ENCODE data around the gene LTBP3.
A peak's percentile ranks its signal among the peaks of the same experiment; 100 is the strongest.

LTBP3 gene

DNA sequence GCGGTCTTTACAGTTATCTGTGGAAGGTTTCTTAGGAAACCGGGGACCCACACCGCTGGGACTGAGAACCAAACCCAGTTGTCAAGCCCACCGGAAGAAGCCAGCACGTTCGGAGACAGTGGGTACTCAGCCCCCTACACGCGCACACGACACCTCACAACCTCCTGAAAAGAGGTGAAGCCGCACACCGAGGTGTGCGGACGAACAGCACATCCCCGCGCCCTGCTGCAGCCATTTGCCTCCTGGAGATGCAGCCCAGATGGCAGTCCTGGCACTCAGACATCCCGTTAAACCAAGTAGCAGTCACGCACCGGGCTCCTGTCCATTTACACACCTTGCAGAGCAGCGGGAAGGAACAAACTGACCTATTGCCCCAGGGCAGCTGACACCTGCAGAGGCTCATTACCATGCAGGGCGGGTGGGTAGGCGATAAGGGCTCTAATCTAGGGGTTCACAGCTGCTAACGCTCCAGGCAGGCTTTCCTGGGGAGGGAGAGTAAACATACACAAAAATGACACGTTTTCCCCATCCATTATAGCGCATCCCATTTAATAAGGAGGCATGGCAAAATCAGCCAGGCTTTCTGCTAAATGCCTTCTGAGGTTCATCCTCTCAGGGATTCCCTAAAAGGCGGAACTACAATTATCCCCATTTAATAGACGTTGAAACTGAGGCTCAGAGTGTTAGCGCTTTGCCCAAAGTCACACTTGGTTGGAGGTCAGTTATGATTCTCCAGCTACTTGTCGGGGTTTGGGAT lies 16.8 kb upstream of the LTBP3 start:
- H3K4me1 ChIP-seq (ENCODE audit: insufficient read depth, insufficient read length), result peaks cover 41% of the 10 kb centered on the region
- TF ChIP-seq YY1 (IDR thresholded peaks at IDR 0.05; ENCODE audit: insufficient read depth, insufficient read length) (no peak), SUZ12 (IDR thresholded peaks at IDR 0.05; ENCODE audit: extremely low read depth, insufficient read depth, insufficient read length) (no peak), ZNF274 (IDR thresholded peaks at IDR 0.05; ENCODE audit: low read depth, low read length) (no peak)
- no peaks in the 10 kb centered on the region for H3K9me3 ChIP-seq (ENCODE audit: insufficient read depth, low read length)
- peaks cover 20% of the 10 kb centered on the region for H3K27me3 ChIP-seq (ENCODE audit: insufficient read depth, insufficient read length)
- no peak for DNase-seq (ENCODE audit: low read depth, low spot score)
- peak overlapping the region; percentile 46 for H3K4me3 ChIP-seq (ENCODE audit: insufficient read length, low read depth)
- peak overlapping the region; percentile 83 for H3K9ac ChIP-seq (ENCODE audit: insufficient read length, low read depth)
- H3K36me3 ChIP-seq (ENCODE audit: insufficient read depth, insufficient read length, low read length), result peaks cover 33% of the 10 kb centered on the region

DNA sequence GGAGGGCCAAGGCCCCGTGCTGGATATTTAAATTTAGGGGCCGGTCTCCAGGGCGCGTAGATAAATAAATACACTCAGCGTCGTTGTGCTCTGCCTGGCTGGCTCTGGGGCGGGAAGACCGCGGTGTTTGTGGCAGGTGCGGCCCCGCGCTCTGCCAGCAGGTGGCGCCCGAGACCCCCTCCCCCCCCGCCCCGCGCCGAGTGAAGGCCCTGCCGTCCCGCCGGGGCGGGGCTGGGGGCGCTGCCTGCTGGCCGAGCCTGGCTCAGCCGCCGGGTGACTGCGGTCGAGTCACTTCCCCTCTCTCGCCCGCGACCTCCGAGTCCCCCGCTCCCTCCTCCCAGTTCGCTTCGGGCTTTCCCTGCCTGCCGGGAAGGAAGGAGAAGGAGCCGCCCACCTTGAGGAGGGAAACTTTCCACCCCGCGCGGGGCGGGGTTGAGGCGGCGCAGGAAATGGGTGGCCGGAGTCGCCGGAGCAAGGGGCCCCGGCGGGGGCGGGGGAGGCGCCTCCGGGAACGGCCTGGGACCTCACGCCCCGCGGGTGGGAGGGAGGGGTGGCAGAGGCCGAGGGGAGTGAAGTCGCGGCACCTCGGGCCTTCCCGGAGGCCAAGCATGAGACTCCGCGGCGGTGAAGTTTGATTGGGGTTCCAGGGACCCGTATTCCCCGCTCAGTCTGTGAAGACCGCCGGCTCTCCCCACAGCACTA lies 16.1 kb upstream of the LTBP3 start:
- Histone ChIP-seq H3K4me3 (ENCODE audit: insufficient read length, low read depth) (peak overlapping the region; percentile 46), H3K4me1 (ENCODE audit: insufficient read depth, insufficient read length) (peaks cover 41% of the 10 kb centered on the region), H3K9me3 (ENCODE audit: insufficient read depth, low read length) (no peaks in the 10 kb centered on the region), H3K9ac (ENCODE audit: insufficient read length, low read depth) (peak overlapping the region; percentile 83), H3K36me3 (ENCODE audit: insufficient read depth, insufficient read length, low read length) (peaks cover 25% of the 10 kb centered on the region), H3K27me3 (ENCODE audit: insufficient read depth, insufficient read length) (peaks cover 20% of the 10 kb centered on the region)
- peak; percentile 93 for DNase-seq (ENCODE audit: low read depth, low spot score)
- TF ChIP-seq ZNF274 (IDR thresholded peaks at IDR 0.05; ENCODE audit: low read depth, low read length) (no peak), YY1 (IDR thresholded peaks at IDR 0.05; ENCODE audit: insufficient read depth, insufficient read length) (no peak), SUZ12 (IDR thresholded peaks at IDR 0.05; ENCODE audit: extremely low read depth, insufficient read depth, insufficient read length) (no peak)

DNA sequence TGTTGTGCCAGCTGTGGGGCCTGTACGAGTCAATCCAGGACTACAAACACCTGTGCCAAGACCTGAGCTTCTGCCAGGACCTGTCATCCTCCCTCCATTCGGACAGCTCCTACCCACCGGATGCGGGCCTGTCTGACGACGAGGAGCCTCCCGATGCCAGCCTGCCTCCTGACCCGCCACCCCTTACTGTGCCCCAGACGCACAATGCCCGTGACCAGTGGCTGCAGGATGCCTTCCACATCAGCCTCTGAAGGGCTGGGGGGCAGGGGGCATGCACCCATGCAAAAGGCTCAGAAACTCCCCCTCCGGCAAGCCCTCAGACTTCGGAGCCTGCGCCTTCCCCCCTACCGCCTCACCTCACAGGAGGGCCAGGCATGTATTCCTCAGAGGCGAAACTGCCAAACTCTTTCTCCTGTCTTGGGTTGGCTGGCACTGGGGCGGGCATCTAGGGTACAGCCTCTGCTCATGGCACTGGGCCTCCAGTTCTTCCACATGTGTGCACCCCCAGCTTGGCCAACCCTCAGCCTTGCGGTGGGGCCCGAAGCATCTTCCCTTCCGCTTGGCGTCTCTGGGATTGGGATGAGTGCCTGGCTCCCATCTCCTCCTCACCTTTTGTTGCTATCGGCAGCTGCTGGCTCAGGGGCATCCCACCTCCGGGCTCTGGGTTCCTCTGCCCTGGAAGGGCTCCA lies 15.4 kb upstream of the LTBP3 start:
- Histone ChIP-seq H3K36me3 (ENCODE audit: insufficient read depth, insufficient read length, low read length) (peaks cover 21% of the 10 kb centered on the region), H3K9ac (ENCODE audit: insufficient read length, low read depth) (peak overlapping the region; percentile 99), H3K4me3 (ENCODE audit: insufficient read length, low read depth) (peak overlapping the region; percentile 76), H3K9me3 (ENCODE audit: insufficient read depth, low read length) (no peaks in the 10 kb centered on the region), H3K27me3 (ENCODE audit: insufficient read depth, insufficient read length) (peaks cover 20% of the 10 kb centered on the region), H3K4me1 (ENCODE audit: insufficient read depth, insufficient read length) (peaks cover 38% of the 10 kb centered on the region)
- TF ChIP-seq SUZ12 (IDR thresholded peaks at IDR 0.05; ENCODE audit: extremely low read depth, insufficient read depth, insufficient read length), result no peak
- TF ChIP-seq YY1 (IDR thresholded peaks at IDR 0.05; ENCODE audit: insufficient read depth, insufficient read length), result no peak
- TF ChIP-seq ZNF274 (IDR thresholded peaks at IDR 0.05; ENCODE audit: low read depth, low read length), result no peak
- DNase-seq (ENCODE audit: low read depth, low spot score), result no peak

DNA sequence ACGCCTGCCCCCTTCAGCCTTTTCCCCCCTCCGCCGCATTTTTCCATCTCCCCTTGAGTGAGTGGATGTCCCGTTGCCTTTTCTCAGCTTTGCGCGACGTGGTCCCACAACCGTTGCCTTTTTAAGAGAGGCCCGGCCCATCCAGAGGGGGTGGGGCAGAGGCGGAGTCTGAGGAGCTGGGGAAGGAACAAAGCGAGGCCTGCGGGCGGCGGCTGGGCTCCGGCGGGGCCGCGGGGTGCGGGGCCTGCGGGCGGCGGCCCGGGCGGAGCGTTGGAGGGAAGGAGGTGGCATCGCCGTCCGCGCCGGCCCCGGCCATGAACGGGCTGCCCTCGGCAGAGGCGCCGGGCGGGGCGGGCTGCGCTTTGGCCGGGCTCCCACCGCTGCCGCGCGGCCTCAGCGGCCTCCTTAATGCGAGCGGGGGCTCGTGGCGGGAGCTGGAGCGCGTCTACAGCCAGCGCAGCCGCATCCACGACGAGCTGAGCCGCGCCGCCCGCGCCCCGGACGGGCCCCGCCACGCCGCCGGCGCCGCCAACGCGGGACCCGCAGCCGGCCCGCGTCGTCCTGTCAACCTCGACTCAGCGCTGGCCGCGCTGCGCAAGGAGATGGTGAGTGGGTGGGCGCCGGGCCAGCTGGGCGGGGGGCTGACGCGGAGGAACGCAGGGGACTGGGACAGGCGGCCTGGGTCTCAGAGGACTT lies 14.3 kb upstream of the LTBP3 start, which contains the start of gene FAM89B:
TSS of gene FAM89B (plus strand) at position 183 of the 696 bp plus-strand sequence. CDS start at position 315, 132 bp downstream.
- peak within 1 kb of the TSS; percentile 99 for H3K4me3 ChIP-seq (ENCODE audit: insufficient read length, low read depth)
- no peaks in the 10 kb centered on the region for H3K9me3 ChIP-seq (ENCODE audit: insufficient read depth, low read length)
- peaks cover 20% of the 10 kb centered on the region for H3K27me3 ChIP-seq (ENCODE audit: insufficient read depth, insufficient read length)
- H3K9ac ChIP-seq (ENCODE audit: insufficient read length, low read depth), result peak within 1 kb of the TSS; percentile 99
- DNase-seq (ENCODE audit: low read depth, low spot score), result no peak
- TF ChIP-seq YY1 (IDR thresholded peaks at IDR 0.05; ENCODE audit: insufficient read depth, insufficient read length) (no peak), SUZ12 (IDR thresholded peaks at IDR 0.05; ENCODE audit: extremely low read depth, insufficient read depth, insufficient read length) (no peak), ZNF274 (IDR thresholded peaks at IDR 0.05; ENCODE audit: low read depth, low read length) (no peak)
- H3K36me3 ChIP-seq (ENCODE audit: insufficient read depth, insufficient read length, low read length), result peaks cover 19% of the 10 kb centered on the region
- H3K4me1 ChIP-seq (ENCODE audit: insufficient read depth, insufficient read length), result peaks cover 31% of the 10 kb centered on the region

DNA sequence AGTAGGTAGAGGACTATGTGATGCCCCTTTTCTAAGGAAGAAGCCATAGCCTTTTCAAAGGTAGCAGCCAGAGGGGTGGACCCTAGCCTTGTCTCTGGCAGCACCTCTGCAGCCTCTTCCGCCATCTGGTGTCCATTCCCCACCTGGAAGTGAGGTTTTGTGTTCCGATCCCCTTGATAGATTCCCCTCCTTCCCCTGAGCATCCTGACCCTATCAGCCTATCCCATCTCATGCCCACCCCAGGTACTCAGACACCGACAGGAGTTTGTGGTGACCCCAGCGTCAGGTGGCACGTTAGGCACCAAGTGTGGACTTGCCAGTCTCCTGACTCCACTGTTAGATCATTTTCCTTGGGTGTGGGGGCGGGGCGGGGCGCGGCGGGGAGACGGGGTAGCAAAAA lies 13.8 kb upstream of the LTBP3 start:
- no peaks in the 10 kb centered on the region for H3K9me3 ChIP-seq (ENCODE audit: insufficient read depth, low read length)
- peak overlapping the region; percentile 99 for H3K4me3 ChIP-seq (ENCODE audit: insufficient read length, low read depth)
- DNase-seq (ENCODE audit: low read depth, low spot score), result no peak
- H3K4me1 ChIP-seq (ENCODE audit: insufficient read depth, insufficient read length), result peaks cover 26% of the 10 kb centered on the region
- peaks cover 19% of the 10 kb centered on the region for H3K36me3 ChIP-seq (ENCODE audit: insufficient read depth, insufficient read length, low read length)
- H3K27me3 ChIP-seq (ENCODE audit: insufficient read depth, insufficient read length), result peaks cover 19% of the 10 kb centered on the region
- H3K9ac ChIP-seq (ENCODE audit: insufficient read length, low read depth), result peak overlapping the region; percentile 99
- no peak for TF ChIP-seq YY1 (IDR thresholded peaks at IDR 0.05; ENCODE audit: insufficient read depth, insufficient read length)
- no peak for TF ChIP-seq ZNF274 (IDR thresholded peaks at IDR 0.05; ENCODE audit: low read depth, low read length)
- no peak for TF ChIP-seq SUZ12 (IDR thresholded peaks at IDR 0.05; ENCODE audit: extremely low read depth, insufficient read depth, insufficient read length)

DNA sequence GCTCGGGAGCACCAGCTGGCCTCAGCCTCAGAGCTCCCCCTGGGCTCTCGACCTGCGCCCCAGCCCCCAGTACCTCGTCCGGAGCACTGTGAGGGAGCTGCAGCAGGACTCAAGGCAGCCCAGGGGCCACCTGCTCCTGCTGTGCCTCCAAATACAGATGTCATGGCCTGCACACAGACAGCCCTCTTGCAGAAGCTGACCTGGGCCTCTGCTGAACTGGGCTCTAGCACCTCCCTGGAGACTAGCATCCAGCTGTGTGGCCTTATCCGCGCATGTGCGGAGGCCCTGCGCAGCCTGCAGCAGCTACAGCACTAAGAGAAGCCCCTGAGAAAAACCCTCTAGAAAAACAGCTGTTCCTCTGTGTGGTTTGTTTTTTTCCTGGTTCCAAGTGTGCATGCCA lies 13.3 kb upstream of the LTBP3 start:
- Histone ChIP-seq H3K4me3 (ENCODE audit: insufficient read length, low read depth) (peak overlapping the region; percentile 99), H3K4me1 (ENCODE audit: insufficient read depth, insufficient read length) (peaks cover 22% of the 10 kb centered on the region), H3K36me3 (ENCODE audit: insufficient read depth, insufficient read length, low read length) (peaks cover 24% of the 10 kb centered on the region), H3K9ac (ENCODE audit: insufficient read length, low read depth) (peak overlapping the region; percentile 99), H3K27me3 (ENCODE audit: insufficient read depth, insufficient read length) (peaks cover 13% of the 10 kb centered on the region), H3K9me3 (ENCODE audit: insufficient read depth, low read length) (no peaks in the 10 kb centered on the region)
- DNase-seq (ENCODE audit: low read depth, low spot score), result no peak
- TF ChIP-seq ZNF274 (IDR thresholded peaks at IDR 0.05; ENCODE audit: low read depth, low read length), result no peak
- TF ChIP-seq SUZ12 (IDR thresholded peaks at IDR 0.05; ENCODE audit: extremely low read depth, insufficient read depth, insufficient read length), result no peak
- no peak for TF ChIP-seq YY1 (IDR thresholded peaks at IDR 0.05; ENCODE audit: insufficient read depth, insufficient read length)

All from NT2/D1 (cell line).